Measurements from ENCODE around the gene NPDC1. TPM values are rescaled to one million over a fixed set of nuclear protein-coding genes. Genes with fewer than 3 reads are reported as not detected.

Gene NPDC1
- total and polyA plus RNA-seq, 12 donors = 5.1 to 311 (median 43.3) TPM

DNA sequence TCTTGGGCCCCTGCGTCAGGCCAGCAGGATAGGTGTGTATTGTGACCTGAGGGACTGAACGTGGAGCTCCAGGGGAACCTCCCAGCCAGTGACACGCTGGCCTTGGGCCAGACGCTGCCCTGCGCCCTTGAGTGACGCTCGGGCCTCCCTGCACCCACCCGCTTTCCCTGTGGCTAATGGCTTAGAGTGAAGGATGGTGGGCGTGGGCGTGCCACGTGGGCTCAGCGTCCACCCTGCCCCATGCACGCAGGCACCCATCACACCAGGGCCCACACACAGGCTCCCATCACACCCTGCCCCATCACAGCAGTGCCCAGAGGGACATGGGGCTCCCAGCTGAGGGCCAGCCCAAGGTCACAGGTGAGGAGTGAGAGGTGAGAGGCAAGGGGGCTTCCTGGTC, 8.9 kb downstream of the NPDC1 start:
- DNase-seq = no peak
- Histone ChIP-seq H3K4me3 (no peak overlapping the region), H3K36me3 (replicated peaks in 1 of 2) (peaks cover 0 to 7% of the 10 kb centered on the region in 2 donors), H3K9me3 (replicated peaks in 1 of 3) (no peaks in the 10 kb centered on the region), H3K4me1 (replicated peaks in 1 of 2) (peaks cover 0 to 9% of the 10 kb centered on the region in 2 donors), H3K27ac (no peak overlapping the region), H3K27me3 (no peaks in the 10 kb centered on the region)
- TF ChIP-seq POLR2A (IDR thresholded peaks at IDR 0.05) = no peak
- TF ChIP-seq, protein P1, sequence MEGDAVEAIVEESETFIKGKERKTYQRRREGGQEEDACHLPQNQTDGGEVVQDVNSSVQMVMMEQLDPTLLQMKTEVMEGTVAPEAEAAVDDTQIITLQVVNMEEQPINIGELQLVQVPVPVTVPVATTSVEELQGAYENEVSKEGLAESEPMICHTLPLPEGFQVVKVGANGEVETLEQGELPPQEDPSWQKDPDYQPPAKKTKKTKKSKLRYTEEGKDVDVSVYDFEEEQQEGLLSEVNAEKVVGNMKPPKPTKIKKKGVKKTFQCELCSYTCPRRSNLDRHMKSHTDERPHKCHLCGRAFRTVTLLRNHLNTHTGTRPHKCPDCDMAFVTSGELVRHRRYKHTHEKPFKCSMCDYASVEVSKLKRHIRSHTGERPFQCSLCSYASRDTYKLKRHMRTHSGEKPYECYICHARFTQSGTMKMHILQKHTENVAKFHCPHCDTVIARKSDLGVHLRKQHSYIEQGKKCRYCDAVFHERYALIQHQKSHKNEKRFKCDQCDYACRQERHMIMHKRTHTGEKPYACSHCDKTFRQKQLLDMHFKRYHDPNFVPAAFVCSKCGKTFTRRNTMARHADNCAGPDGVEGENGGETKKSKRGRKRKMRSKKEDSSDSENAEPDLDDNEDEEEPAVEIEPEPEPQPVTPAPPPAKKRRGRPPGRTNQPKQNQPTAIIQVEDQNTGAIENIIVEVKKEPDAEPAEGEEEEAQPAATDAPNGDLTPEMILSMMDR (IDR thresholded peaks at IDR 0.05) = no peak
- 41 to 63% (median 56%) methylated on average over 1 to 13 of the region's 13 CpGs for WGBS, 4 donors
- intact Hi-C loops (cut with DNase I) = loop anchor here in 1 of 2 donors (5.0 kb wide), 1 partner anchor 250 kb away; no protein-coding TSS in a partner anchor

DNA sequence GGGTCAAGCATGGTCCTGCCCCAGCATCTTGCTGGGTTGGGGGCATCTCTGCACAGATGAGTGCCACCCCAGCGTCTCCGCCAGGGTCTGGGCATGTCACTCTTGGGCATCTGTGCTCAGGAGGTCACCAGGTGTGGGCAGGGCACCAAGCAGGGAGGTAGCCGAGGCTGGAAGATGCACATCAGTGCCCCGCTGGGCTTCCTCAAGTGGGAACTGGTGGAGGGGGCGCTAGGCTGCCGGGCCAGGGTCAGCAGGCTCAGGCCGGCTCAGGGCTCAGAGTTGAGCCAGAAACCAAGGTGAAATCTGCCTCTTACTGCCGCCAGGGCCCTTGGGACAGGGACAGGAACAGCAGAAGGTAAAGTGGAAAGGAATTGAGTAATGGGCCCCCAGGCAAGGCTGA, 10.0 kb downstream of the NPDC1 start:
- no peak for DNase-seq
- Histone ChIP-seq H3K4me3 (no peak overlapping the region), H3K4me1 (replicated peaks in 1 of 2) (peaks cover 0 to 16% of the 10 kb centered on the region in 2 donors), H3K9me3 (replicated peaks in 1 of 3) (no peaks in the 10 kb centered on the region), H3K27me3 (no peaks in the 10 kb centered on the region), H3K36me3 (replicated peaks in 1 of 2) (peaks cover 0 to 7% of the 10 kb centered on the region in 2 donors), H3K27ac (no peak overlapping the region)
- 44 to 73% (median 56%) methylated on average over 4 to 8 of the region's 8 CpGs for WGBS, 4 donors
- intact Hi-C loops (cut with DNase I) = loop anchor here in 1 of 2 donors (5.0 kb wide), 1 partner anchor 249 kb away; no protein-coding TSS in a partner anchor
- TF ChIP-seq, protein P1 (IDR thresholded peaks at IDR 0.05) = no peak
- no peak for TF ChIP-seq POLR2A (IDR thresholded peaks at IDR 0.05)

DNA sequence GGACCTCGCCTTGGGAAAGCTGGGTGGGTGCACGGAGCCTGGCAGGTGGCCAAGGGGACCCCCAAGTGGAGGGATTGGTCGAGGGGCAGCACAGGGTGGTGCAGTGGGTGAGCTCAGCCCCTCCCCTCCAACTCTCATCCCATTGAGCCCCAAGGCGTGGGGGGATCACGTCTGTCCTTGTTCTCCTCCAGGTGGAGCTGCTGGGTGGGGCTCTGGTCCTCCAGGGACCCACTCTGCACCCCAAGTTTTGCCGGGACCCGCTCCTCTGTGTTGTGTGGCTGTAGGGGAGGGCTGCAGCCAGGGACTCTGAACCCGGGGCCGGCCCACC, 10.5 kb downstream of the NPDC1 start:
- Histone ChIP-seq H3K27me3 (no peaks in the 10 kb centered on the region), H3K36me3 (replicated peaks in 1 of 2) (peaks cover 0 to 7% of the 10 kb centered on the region in 2 donors), H3K4me3 (no peak overlapping the region), H3K9me3 (replicated peaks in 1 of 3) (no peaks in the 10 kb centered on the region), H3K27ac (no peak overlapping the region), H3K4me1 (replicated peaks in 1 of 2) (peaks cover 0 to 16% of the 10 kb centered on the region in 2 donors)
- intact Hi-C loops (cut with DNase I) = loop anchor here in 1 of 2 donors (5.0 kb wide), 1 partner anchor 248 kb away; no protein-coding TSS in a partner anchor
- TF ChIP-seq, protein P1 (IDR thresholded peaks at IDR 0.05) = peak in 3 of 6 experiments; percentile 11 to 21 (median 16)
- TF ChIP-seq POLR2A (IDR thresholded peaks at IDR 0.05) = no peak
- no peak for DNase-seq
- WGBS, 4 donors = 15 to 55% (median 31%) methylated on average over 4 to 9 of the region's 9 CpGs

DNA sequence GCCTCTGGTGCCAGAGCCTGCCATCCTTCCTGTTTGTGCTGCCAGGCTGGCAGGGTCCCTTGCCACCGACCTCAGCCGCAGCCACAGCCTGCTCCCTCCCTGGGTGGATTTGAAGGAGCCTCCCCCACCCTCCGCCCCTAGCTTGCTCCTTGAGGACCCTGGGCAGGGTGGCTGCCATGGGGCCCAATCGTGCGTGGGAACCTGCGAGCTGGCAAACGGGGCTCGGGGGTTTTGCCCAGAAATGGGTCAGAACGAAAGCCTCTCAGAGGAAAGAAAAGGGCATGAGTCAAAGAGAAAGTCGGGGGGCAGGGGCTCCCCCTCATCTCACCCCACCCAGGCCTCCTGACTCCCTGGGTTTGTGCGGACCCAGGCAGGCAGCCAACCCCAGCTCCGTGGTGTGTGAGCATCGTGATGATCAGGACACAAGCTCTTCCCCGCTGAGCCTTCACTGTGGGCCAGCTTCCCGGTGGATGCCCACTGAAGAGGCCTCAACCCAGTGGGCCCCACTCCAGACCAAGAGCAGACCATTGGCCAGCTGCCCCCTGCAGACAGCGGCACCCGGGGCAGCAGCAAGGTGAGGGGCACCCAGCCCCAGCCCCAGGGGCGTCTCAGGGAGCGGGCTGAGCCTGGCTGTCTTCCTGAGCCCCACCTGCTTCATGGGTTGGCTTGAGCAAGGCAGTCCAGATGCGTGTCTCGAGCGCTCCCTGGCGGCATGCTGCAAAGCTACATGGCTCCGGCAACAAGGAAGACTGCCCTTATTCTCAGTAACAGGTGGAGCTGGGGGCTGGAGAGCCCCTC, 11.1 kb downstream of the NPDC1 start:
- 16 to 37% (median 22%) methylated on average over 11 to 24 of the region's 24 CpGs for WGBS, 4 donors
- no peak for TF ChIP-seq POLR2A (IDR thresholded peaks at IDR 0.05)
- TF ChIP-seq, protein P1 (IDR thresholded peaks at IDR 0.05) = peak; percentile 82 to 93 (median 92)
- Histone ChIP-seq H3K9me3 (replicated peaks in 1 of 3) (no peaks in the 10 kb centered on the region), H3K4me1 (replicated peaks in 1 of 2) (peaks cover 0 to 16% of the 10 kb centered on the region in 2 donors), H3K36me3 (replicated peaks in 1 of 2) (peaks cover 0 to 7% of the 10 kb centered on the region in 2 donors), H3K27ac (peak overlapping the region in 2 of 5 donors; percentile 34 to 35), H3K4me3 (no peak overlapping the region), H3K27me3 (no peaks in the 10 kb centered on the region)
- peak; percentile 81 to 93 (median 83) for DNase-seq
- intact Hi-C loops (cut with DNase I) = loop anchor here (5.0 kb wide), 2 partner anchors 93 to 248 kb away; partner anchors contain the start of gene FBXW5 (in 1 of the 2)
